HTR-8/SVneo (cell line): ENCODE measurements around the gene SLC7A1.

Source experiments
- DNase-seq: peaks from one replicate; pipeline ENCODE4 v3.0.0; 2011; ENCODE audit warnings: low spot score, mixed read lengths; ENCODE audit not compliant: insufficient read length
- FAIRE-seq: peaks from 2 replicates; lab custom pipeline; 2011; peaks lifted over from hg19 to GRCh38; lab: Jason Lieb, UNC

Gene SLC7A1

GRCh38 chr13:29499506-29500165 is 95.9 kb downstream of the SLC7A1 start:
- FAIRE-seq, result no peak
- DNase-seq, result no peak

GRCh38 chr13:29498426-29499040 is 97.0 kb downstream of the SLC7A1 start:
- DNase-seq (no peak), FAIRE-seq (no peak)

GRCh38 chr13:29497137-29497654 is 98.3 kb downstream of the SLC7A1 start:
- DNase-seq (no peak), FAIRE-seq (no peak)

DNA sequence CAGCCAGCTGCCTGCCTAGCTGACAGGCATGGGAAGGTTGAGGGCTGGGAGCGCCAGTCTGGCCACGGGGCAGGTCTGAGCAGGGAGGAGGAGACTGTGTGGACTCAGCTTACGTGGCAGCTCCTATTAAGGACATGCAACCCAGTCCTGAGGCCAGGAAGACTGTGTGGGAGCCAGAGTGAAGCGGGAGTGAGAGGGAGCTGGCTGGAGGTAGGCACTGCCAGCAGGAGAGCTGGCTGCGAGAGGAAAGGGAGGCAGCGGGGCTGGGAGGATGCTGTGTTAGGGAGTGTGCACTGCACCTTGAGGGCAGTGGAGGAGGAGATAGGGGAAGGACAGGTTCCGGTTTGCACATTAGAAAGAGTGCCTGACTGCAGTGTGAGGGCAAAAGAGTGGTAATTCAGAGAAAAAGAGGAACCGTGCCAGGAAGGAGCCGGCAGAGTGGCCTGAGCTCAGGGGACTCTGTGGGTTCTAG is 99.2 kb downstream of the SLC7A1 start:
- DNase-seq (no peak), FAIRE-seq (no peak)

DNA sequence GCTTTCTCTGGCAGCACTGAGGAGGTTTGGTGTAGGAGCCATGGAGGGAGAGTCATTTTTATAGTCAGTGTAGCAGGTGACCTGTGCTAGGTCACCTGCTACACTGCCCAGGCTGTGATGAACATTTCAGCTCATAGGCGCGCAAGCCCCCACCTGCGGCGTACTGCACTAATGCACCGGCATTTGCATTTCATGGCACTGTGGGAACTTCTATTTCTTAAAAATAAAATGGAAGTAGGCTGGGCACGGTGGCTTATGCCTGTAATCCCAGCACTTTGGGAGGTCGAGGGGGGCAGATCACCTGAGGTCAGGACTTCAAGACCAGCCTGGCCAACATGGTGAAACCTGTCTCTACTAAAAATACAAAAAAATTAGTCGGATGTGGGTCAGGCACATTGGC is 101.0 kb downstream of the SLC7A1 start:
- no peak for DNase-seq
- no peak for FAIRE-seq

GRCh38 chr13:29493796-29494195 is 101.7 kb downstream of the SLC7A1 start:
- DNase-seq, result no peak
- no peak for FAIRE-seq

- FAIRE-seq, result no peak
- no peak for DNase-seq
Observed at GRCh38 chr13:29491248-29491647, 104.2 kb downstream of the SLC7A1 start.

GRCh38 chr13:29490561-29490885 is 105.0 kb downstream of the SLC7A1 start:
- FAIRE-seq, result no peak
- no peak for DNase-seq

- no peak for DNase-seq
- no peak for FAIRE-seq
Observed at GRCh38 chr13:29489650-29490560, 105.6 kb downstream of the SLC7A1 start.

DNA sequence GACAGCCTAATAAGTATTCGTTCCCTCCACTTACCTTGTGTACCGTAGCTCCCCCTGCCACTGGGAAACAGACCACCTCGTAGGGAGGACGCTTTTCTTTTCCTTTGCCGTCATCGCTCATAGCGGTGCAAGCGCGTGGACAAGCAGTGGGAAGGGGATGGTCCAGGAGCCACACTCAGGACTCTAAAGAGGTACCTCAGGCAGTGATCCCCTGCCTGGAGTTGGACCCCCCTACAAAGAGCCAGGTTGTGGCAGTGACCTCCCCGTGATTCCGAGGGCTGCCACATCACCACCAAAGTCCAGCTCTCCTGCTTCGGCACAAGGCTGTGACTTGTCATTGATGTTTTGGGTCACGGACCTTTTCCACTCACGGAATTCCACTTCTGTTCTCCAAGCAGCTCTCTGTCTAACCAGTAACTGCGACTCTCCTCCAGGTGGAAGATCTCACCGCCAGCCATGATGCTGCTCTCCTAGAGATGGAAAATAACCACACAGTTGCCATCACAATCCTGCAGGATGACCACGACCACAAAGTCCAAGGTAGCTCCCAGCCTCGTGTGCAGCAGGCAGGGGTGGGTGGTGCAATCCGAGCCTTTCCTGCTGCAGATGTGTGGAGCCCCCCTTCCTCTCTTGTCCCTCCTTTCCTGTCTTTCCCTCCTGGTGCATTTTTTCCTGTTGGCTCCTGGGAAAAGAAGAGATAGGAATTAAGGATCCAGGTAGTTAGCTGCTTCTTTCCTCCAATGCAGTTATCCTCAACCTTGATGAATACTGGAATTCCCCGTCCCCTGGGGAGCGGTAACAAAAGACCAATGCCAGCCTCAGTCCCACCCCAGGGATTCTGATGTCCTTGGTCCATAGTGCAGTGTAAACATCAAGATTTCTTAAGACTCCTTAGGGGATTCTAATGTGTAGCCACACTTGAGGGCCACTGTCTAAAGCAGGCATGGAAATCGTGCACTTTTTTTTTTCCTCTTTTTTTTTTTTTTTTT is 107.7 kb downstream of the SLC7A1 start:
- no peak for FAIRE-seq
- DNase-seq, result no peak

- DNase-seq (no peak), FAIRE-seq (no peak)
Observed at GRCh38 chr13:29486551-29486950, 108.9 kb downstream of the SLC7A1 start.

DNA sequence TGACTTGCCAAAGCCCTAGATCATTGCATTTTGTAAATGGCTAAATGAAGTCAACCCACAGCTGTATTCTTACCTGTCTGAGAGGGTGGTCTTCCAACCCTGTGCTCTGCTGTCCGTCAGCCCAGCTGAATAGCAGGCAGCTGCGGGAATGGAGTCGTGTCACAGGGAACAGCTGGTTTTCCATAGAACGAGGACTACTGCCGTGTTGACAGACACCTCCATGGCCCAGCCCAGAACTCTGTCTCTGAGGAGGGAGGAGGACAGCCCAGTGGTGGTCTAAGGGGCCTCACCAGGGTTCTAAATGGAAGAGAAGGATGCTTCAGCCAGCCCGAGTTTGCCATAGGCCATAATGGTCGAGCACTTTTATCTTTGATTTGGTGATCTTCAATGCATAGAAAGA is 110.7 kb downstream of the SLC7A1 start:
- FAIRE-seq (no peak), DNase-seq (no peak)

DNA sequence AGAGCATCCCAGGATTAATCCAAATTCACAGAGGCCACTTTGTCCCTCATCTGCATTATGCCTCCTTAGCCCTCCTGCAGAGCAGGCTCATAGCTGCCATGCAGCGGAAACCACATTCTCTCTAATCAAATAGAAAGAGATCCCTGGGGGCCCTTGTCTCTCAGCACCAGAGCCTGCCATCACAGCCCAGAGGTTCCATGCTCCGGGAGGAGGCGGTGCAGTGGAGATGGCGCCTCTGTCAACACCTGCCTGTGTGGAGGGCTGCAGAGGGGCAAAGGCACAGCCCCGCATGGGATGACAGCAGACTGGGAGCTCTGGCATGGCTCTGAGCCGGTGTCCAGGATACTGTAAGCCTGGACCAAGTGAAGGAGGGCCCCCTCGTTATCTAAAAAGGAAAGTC is 111.3 kb downstream of the SLC7A1 start:
- FAIRE-seq (no peak), DNase-seq (no peak)

DNA sequence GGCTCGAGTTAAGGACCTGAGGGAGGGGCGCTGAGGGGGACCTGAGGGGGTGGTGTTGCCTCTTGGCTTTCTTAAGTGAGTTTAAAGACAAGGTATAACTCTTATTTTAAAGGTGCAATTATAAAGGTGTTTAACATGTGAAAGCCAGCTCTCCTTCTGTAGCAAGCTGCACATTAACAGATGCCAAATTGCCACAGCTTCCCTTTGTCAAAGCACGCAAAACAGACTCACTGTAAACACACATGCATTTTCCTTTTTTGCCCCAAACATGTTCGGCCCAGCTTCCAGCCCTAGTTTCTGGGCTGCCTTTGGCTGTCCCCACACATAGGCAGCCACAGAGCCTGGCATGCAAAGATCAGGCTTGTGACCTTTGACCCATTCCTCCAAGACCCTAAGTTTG is 111.9 kb downstream of the SLC7A1 start:
- DNase-seq (no peak), FAIRE-seq (no peak)

DNA sequence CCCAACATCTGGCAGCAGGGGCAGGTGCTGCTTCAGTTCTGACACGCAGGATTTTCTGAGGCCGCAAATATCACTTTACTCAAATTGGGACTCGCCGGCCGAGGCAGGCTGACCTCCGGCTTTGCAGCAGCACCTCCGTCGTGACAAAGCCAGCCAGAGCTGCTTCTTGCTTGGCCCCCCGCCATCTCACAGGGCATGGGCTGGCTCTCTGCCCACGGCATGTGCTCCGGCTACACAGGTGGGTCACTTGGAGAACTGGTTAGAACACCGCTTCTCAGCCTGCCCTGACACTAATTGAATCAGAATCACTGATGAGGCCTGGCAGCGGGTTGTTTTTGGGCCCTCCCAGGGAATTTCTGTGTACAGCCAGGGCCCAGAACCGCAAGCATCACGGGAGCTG is 112.3 kb downstream of the SLC7A1 start:
- FAIRE-seq, result no peak

DNA sequence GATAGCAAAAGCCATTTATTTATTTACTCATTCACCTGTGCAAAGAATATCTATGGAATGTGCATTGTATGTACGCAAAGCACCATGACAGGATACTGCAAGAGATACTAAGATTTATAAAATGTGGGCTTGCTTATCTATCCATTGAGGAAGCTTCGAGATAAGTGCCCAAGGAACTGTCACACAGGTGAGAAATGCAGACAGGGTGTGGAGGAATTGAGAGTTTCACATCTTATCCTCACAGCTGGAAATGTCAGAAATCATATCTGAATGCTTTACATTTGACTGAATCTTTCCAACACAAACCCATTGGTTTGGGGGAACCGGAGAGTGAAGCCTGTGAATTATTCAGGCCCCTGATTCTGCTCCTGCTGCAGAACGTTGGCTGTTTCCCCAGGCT is 113.0 kb downstream of the SLC7A1 start:
- no peak for DNase-seq
- FAIRE-seq, result no peak

More for the DNA sequence above, 112.3 kb downstream of the SLC7A1 start:
- DNase-seq, result no peak

- DNase-seq, result no peak
- no peak for FAIRE-seq
Observed at GRCh38 chr13:29481603-29482002, 113.9 kb downstream of the SLC7A1 start.

DNA sequence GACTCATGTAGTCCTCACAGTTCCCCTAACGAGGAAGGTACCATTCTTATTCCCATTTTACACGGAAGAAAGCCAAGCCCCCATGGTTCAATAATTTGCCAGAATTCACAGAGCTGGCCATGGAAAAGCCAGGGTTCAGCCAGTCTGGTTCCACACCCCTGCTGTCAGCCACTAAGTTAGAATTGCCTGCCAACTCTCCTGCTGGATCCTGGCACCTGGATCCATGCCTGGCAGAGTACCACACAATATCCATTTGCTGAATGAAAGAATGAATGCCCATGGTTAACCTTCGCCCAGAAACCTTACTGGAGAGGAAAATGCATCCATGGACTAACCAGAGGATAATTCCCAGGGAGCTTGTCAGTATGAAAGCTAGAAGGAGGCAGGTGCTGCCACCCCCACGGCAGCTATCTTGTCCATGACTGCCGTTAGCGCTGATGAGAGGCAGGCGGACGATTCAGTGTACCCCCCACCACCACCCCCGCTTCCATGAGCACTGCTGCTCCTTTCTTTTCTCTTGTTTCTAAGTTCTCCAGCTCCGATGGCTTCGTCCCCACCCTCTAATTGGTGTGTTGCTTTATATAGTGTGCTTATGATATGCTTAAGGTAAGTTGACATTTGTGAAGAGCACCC is 114.5 kb downstream of the SLC7A1 start:
- FAIRE-seq (no peak), DNase-seq (no peak)

DNA sequence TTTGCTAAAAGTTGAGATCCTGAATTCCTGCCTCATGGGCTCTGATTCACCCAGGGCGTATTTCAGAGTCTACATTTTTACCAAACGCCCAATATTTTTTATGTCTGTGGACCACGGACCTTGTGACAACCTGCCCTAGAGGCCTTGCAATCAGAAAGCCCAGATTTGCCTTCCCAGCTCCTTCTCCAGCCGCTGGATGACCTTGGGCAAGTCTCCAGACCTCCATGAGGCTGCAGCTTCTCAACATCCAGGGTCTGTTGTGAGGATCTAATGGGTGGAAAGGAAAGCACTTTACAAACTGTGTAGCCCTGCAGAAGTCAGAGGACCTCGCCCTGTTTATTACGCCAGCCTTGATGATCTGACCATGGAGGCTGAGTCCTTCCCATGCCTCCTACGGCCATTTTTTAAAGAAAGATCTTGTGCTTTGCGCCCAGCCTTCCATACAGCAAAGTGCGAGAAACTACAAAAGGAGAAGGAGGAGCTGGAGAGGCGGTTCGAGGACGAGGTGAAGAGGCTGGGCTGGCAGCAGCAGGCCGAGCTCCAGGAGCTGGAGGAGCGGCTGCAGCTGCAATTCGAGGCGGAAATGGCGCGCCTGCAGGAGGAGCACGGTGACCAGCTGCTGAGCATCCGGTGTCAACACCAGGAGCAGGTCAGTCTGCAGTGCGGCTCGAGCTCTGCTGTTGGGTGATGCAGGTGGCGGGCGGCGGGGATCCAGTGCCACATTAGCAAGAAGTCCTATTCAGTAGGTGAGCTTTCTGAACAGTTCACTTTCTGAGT is 115.6 kb downstream of the SLC7A1 start:
- no peak for DNase-seq
- no peak for FAIRE-seq
